GM12892 (cell line): ENCODE results near the gene NOL4L.

Experiments used
- DNase-seq: peaks from one replicate; pipeline ENCODE4 v3.0.0; 2011; ENCODE audit not compliant: insufficient read length
- FAIRE-seq: peaks from 2 replicates; lab custom pipeline; 2011; peaks lifted over from hg19 to GRCh38; lab: Jason Lieb, UNC
- POLR2A ChIP-seq: IDR thresholded peaks from 2 replicates; pipeline ENCODE4 v1.6.1; 2011; ENCODE audit warnings: low read depth, low read length, control low read depth
- POLR2AphosphoS5 ChIP-seq: IDR thresholded peaks from 2 replicates; pipeline ENCODE4 v1.6.1; 2011; ENCODE audit warnings: low read depth, low read length, control low read depth
- TAF1 ChIP-seq: IDR thresholded peaks from 2 replicates; pipeline ENCODE4 v1.6.1; 2011; ENCODE audit warnings: low read depth, mild to moderate bottlenecking, control low read depth, low read length, borderline replicate concordance

NOL4L gene

DNA sequence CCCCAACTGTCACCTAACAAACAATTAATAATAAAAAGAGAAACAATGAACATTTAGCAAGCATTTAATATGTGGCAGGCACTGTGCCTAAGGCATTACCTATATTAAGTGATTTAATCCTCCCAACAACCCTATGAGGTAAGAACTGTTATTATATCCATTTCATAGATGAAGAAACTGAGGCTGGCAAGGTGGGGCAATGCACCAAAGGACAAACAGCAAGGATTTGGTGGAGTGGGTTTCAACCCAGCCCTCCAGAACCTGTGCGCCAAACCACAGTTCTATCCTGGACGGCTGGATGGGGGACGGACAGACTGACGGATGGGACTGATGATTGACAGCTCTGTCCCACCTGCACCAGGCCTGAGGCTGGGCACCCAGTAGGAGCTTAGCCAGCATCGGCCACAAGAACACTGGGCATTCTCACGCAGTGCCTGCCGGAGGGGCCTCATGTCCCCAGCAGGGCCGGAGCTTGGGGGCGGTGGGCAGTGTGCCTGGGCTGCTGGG, 24.6 kb downstream of the NOL4L start:
- FAIRE-seq (no peak), DNase-seq (no peak)
- no peak for TF ChIP-seq POLR2A
- no peak for TF ChIP-seq TAF1
- no peak for TF ChIP-seq POLR2AphosphoS5

DNA sequence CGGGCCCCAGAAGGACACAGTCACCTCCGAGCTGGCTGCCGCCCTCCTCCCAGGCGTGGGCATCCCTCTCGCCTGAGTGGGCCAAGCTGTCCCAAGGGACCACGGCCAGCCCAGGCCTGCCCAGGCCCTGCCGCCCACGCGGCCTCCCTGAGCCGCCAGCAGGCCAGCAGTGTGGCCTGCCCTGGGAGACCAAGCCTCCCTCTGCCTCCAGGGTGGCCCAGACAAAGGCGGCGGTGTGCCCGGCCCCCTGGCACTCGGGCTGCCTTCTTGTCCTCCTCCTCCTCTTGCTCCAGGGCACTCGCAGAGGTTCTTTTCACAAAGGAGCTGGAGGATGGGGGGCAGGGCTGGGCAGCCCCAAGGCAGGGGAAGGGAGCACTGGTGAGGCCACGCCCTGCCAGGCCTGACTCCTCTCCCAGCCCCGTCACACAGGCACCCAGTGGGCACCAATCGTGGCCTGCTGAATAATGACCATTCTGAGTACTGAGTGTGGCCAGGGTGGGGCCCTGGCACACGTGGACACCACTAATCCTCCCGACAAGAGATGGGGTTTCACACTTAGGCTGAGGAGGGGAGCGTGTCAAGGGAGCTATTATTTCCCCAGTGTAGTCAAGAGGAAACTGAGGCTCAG, 25.3 kb downstream of the NOL4L start:
- FAIRE-seq (no peak), DNase-seq (no peak)
- TF ChIP-seq POLR2AphosphoS5 (no peak), TAF1 (no peak), POLR2A (no peak)

DNA sequence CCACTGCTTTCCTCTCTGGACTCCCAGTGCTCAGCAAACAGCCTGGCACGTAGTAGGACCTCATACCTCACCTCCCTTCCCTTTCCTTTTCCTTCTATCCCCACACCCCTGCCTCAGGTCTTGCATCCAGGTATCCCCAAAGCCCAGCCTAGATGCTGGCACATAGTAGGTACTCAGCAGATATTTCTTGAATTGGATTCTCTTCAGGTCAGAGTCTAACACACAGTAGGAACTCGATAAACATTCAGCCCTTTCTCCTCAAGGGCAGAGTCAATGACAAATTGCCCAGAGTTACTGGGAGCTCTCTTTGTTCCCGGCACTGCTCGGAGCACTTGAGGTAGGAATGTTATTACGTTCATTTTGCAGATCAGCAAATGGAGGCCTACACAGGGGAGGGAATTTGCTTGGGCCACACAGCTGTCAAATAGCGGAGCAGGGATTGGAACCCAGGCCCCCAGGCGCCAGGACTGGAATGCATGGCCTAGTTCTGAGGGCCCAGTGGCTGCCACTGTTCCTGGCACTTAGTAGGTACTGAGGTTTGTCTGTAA, 25.9 kb downstream of the NOL4L start:
- TF ChIP-seq POLR2A (no peak), POLR2AphosphoS5 (no peak), TAF1 (no peak)
- DNase-seq, result no peak
- no peak for FAIRE-seq

DNA sequence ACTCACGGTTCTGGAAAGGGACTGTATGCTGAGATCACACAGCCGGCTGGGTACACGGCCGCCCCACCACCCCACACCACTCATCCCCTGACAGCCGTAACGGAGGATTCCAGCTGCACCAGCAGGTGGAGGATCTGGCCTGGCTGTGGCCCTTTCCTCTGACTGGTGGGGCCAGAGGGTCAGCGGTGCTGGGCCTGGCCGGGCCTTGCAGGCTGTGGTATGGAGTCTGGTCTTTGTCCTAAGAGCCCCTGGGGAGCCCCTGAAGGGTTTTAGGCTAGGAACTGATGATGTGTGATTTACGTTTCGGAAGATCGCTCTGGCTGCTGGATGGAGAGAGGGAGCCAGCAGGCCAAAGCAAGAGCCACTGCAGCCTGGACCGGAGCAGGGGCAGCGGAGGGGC, 26.6 kb downstream of the NOL4L start:
- DNase-seq (no peak), FAIRE-seq (no peak)
- TF ChIP-seq TAF1 (no peak), POLR2AphosphoS5 (no peak), POLR2A (no peak)

DNA sequence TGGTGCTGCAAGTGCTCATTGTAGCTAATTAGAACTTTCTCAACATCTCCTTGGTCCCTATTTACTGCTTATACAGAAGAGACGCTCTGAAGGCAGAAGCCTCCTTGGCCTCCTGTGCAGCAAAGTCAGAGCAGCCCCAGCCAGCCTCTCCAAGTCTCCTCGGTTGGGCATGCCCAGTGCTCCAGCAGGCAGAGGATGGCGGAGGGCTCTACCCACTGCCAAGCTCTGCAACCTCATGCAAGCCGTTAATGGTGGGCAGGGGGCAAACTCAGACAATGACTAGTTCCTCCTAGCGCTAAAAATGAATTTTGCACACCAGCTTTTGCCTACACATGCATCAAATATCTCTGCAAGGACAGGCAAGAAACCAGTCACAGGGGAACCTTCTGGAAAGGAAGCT, 27.8 kb downstream of the NOL4L start:
- FAIRE-seq, result no peak
- no peak for TF ChIP-seq TAF1
- TF ChIP-seq POLR2A, result no peak
- no peak for TF ChIP-seq POLR2AphosphoS5

DNA sequence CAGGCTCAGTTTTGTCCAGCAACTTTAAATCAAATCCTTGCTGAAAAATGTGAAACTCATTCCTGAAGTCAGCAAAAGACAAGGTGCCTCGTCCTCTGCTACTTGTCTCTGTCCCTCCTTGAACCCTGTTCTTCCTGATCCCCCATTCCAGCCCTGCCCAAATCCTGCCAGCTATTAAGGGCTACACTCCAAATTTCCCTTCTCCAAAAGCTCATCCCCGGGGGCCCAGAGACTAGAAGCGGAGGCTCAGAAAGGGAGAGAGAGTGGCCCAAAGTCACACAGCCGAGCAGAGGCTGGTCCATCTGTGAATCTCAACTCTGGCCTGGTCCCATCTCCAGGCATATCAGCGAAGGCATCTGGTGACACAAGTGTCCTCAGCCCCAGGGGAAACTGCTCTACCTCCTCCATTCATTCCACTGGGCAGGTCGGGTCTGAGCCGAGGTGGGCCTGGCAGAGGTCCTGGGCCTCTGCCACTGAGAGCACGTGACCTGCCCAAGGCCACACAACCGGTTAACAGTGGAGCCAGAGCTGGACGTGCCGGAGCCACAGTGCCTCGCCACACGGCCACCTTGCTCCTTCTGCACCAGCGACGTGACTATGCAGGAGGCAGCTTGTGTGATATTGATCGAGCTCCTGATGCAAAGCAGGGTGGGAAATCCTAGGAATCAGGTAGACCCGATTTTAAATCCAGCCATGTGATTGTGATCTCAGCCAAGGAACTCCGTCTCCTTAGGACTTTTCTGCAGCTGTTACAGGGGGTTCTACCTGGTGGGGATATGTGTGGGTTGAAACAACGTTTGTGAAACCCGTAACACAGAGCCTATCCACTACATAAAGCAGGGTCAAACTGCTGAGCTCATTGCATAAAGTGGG, 28.6 kb downstream of the NOL4L start:
- no peak for FAIRE-seq
- DNase-seq, result no peak
- TF ChIP-seq POLR2AphosphoS5 (no peak), POLR2A (no peak), TAF1 (no peak)

More for the DNA sequence above, 27.8 kb downstream of the NOL4L start:
- DNase-seq, result no peak

DNA sequence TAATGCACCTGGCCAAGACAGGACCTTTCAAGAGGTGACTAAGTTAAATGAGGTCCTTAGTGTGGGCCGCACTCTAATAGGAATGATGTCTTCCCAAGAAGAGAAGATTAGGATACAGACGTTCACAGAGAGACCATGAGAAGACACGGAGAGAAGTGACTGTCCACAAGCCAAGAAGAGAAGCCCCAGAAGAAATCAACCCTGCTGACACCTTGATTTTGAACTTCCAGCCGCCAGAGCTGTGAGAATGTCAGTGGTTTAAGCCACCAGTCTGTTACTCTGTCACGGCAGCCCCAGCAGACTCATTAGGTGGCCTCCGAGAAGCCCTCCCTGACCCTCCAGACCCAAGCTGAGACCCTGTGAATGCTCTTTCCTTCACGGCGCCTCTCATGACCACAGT, 29.5 kb downstream of the NOL4L start:
- no peak for FAIRE-seq
- no peak for DNase-seq
- TF ChIP-seq POLR2A (no peak), TAF1 (no peak), POLR2AphosphoS5 (no peak)

DNA sequence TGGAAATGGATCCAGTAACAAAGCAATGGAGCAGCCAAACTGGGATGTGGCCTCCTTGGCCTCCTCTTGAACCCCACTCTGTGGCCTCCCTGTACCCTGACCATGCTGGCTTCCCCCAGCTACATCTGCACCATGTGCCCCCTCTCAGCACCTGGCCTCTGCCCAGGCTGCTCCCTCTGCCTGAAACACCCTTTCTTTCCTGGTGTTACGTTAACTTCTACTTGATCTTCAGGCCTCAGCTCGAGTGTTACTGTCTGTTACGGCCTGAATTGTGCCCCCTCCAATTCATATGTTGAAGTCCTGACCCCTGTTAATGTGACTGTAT, 30.2 kb downstream of the NOL4L start:
- TF ChIP-seq POLR2A (no peak), TAF1 (no peak), POLR2AphosphoS5 (no peak)
- no peak for FAIRE-seq
- DNase-seq, result no peak

DNA sequence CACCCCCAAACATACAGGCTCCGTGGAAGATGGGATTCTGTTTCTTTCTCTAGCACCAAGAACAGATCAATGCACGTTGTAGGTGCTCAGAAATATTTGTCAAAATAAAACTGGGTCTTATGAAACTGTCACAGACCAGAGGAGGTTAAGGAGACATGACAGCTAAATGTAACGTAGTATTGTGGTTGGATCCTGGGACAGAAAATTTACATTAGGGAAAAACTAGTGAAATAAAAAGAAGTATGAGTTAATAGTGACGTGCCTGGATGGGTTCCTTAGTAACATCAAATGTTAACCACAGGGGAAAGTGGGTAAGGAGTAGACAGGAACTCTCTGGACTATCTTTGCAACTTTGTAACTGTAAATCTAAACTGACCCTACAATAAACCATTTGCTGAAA, 31.5 kb downstream of the NOL4L start:
- no peak for TF ChIP-seq POLR2AphosphoS5
- FAIRE-seq, result no peak
- no peak for DNase-seq

DNA sequence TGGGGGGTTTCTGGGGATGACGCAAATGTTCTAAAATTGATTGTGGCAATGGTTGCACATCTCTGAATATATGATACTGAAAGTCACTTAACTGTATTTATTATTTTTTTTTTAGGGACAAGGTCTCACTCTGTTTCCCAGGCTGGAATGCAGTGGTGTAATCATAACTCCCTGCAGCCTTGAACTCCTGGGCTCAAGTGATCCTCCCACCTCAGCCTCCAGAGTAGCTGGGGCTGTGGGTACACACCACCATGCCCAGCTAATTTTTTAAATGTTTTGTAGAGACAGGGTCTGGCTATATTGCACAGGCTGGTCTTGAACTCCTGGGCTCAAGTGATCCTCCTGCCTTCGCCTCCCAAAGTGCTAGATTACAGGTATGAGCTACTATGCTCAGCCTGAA, 33.4 kb downstream of the NOL4L start:
- DNase-seq (no peak), FAIRE-seq (no peak)
- TF ChIP-seq POLR2A, result no peak
- no peak for TF ChIP-seq POLR2AphosphoS5
- no peak for TF ChIP-seq TAF1

DNA sequence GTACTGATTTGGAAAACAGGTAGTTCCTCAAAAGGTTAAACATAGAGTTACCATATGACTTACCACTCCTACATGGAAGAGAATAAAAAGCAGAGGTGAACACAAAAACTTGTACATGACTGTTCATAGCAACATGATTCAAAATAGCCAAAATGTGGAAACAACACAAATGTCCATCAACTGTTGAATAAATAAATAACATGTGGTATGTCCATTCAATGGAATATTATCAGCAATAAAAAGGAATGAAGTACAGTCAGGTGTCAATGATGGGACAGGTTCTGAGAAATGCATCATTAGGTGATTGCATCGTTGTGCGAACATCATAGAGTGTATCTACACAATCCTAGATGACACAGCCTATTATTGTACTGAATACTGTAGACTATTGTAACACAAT, 35.3 kb downstream of the NOL4L start:
- FAIRE-seq, result no peak
- TF ChIP-seq TAF1 (no peak), POLR2A (no peak), POLR2AphosphoS5 (no peak)
- DNase-seq, result no peak

DNA sequence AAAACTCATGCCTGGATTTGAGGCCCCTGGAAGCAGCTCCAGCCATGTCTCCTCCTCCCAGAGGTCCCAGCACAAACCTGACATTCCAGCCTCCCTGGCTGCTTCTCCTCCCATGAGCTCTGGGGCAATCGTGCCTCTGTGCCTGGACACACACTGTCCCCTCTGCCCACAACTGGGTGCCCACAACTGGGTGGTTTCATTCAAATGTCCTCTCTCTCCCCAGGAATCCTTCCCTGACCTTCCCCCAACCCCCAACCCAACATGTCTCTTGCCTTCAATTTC, 37.4 kb downstream of the NOL4L start:
- no peak for TF ChIP-seq POLR2AphosphoS5
- no peak for TF ChIP-seq POLR2A
- no peak for TF ChIP-seq TAF1

More for the DNA sequence above, 37.4 kb downstream of the NOL4L start:
- FAIRE-seq (no peak), DNase-seq (no peak)
